Activated CD4-positive, alpha-beta T cell treated with anti-CD3 and anti-CD28 coated beads, Interleukin-2, amount 50 U/mL, for 48 hours (primary cell): ENCODE data around the gene ZC3H18.
"Not testable (repeated sequence)": the region's sequence is repeated elsewhere in the genome, so short reads cannot be mapped to it uniquely, and the experiment has no call there.

ENCODE experiments used
- DNase-seq, 2 experiments: peaks; one replicate each; pipeline ENCODE4 v3.0.0-alpha.2; 2020

ZC3H18 gene

DNA sequence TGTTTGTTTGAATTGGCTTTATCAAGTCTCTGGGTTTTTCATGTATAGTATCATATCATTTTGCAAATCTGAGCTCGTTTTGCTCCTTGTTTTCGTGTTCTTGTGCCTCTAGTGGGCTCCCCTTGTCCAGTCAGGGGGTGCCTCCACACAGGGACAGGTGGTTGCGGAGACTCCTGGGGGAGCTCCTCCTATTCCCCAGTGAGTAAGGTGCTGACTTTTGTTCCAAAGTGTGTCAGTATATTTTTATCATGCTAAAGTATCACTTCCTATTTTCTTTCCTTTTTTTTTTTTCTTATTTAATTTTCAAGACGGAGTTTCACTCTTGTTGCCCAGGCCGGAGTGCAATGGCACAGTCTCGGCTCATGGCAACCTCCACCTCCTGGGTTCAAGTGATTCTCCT, 37.9 kb downstream of the ZC3H18 start:
- DNase-seq, result no peak

- not testable (repeated sequence) for DNase-seq
Measured at GRCh38 chr16:88609426-88609825, 39.2 kb downstream of the ZC3H18 start.

DNA sequence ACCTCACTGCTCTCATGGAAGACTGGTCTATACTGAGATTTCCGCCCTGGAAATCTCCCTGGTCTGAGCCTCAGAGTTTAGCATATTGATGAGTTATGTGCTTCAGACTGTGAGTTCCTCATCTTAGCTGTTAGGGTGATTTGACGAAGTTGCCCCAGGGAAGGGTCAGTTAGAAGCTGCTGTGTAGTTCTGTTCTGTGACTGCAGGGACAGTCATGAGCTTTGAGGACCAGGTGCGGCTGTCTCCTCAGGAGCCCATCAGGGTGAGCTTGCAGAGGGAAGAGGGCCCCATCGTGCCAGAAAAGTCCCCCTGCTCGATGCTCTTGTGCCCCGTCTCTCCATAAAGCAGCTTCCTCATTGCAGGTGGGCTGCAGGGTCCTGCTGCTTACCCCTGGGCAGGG, 39.9 kb downstream of the ZC3H18 start:
- DNase-seq, result no peak

DNA sequence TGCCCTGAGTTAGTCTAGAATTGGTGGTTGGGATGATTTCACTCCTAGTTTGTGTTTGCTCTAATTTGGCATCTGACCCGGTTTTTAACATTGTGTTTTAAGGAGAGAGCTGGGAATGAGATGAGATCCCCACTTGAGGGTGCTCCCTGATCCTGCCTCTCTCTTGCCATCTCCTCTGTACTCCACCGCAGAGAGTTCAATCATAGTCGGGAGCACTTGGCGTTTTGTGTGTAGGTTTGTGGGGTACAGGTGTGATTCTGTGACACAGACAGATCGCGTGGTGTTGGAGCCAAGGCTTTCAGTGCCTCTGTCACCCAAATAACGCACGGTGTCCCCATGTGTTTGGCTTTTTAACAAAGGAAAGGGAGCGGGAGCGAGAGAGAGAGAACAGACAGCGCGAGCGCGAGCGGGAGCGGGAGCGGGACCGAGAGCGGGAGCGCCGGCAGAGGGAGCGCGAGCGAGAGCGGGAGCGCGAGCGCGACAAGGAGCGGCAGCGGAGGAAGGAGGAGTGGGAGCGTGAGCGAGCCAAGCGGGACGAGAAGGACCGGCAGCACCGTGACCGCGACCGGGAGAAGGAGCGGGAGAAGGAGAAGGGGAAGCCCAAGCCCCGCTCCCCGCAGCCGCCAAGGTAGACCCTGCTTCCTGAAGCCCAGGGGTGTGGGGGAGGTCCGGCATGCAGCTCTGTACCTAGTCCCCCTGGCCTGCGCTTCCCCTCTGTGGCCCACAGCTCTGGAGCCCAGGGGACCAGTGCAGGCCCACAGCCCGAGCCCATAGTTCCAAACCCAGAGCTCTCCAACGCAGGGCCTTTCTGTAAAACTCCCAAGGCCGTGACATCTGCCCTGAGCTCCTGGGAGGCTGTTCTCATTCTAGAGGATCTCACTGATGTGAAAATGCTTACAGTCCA, 41.0 kb downstream of the ZC3H18 start:
- no peak for DNase-seq

DNA sequence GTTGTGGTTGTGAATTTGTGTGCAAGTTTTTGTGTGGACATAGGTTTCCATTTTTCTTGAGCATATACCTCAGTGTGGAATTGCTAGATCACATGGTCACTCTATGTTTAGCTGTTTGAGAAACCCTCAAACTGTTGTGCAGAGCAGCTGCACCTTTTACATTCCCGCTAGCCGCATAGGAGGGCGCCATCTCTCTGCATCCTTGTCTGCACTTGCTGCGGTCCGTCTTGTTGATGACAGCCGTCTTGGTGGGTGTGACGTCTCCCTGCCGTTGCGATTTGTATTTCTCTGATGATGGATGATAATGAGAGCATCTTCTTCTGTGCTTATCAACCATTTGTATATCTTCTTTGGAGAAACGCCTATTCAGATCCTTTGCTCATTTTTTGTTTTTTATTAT, 43.1 kb downstream of the ZC3H18 start:
- no peak for DNase-seq

DNA sequence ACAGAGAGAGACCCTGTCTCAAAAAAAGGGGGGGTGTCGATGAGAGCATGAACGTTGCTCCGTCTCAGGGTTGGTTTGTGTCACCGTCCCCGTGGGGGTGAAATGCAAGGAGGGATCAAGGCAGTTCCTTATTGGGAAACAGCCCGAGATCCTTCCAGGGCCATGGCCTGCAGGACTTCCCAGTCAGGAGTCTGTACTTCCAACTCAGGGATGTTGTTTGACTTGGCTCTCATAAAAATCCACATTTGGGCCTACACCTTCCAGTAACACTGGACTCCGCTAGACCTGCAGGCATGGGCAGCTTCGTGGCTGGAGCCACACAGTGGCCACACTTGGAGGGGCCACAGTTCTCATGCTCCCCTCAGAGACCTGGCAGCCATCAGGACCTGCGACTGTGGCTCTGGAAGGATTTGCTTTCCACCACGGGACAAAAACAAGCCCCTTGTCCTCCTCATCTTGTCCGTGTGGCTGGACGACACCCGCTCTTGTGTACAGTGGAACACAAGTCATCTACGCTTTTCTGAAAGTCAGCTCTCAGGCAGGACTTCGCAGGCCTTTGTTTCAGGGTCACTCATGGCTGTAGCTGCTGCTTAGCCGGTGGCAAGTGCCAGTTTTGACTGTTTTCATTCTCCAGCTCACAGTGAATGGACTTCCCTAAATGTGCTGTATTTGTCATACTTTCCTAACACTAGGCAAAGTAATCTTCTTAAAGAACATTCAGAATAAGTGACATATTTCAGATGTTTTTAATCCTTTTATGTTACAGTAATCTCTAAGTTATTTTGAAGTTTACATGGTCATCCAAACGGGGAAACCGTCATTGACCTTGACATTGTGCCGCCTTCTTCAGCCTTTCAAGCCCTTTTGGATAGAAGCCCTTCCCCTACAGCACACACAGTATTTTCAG, 44.0 kb downstream of the ZC3H18 start:
- no peak for DNase-seq

- DNase-seq, result no peak
Measured at GRCh38 chr16:88614818-88615580, 44.8 kb downstream of the ZC3H18 start.

DNA sequence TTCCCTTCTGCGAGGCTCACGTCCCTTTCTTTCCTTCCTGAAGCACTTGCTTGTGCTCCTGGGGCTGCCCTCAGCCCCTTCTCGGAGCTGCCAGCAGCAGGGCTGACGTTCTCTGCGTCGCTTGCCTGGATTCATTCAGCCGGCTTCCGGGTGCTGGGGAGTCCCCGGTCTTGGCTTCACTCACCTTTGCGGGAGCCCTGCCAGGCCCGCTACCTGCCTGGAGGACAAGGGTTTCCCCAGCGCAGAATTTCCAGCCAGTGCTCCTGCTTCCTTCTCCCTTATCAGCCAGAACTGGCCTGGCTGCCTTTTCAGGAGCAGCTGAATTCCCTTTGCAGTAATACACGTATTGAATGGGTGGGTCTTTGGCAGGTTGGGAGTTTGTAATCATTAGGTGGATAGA, 46.1 kb downstream of the ZC3H18 start:
- no peak for DNase-seq

GRCh38 chr16:88616736-88617135, 46.5 kb downstream of the ZC3H18 start:
- DNase-seq, result no peak

- DNase-seq, result no peak
Measured at GRCh38 chr16:88617268-88618031, 47.2 kb downstream of the ZC3H18 start.

- DNase-seq, result no peak
Measured at GRCh38 chr16:88618182-88618955, 48.2 kb downstream of the ZC3H18 start.

- DNase-seq, result no peak
Measured at GRCh38 chr16:88618956-88619667, 48.9 kb downstream of the ZC3H18 start.

- DNase-seq, result peak; percentile 40 to 49
Measured at GRCh38 chr16:88619859-88620815, 49.9 kb downstream of the ZC3H18 start.

DNA sequence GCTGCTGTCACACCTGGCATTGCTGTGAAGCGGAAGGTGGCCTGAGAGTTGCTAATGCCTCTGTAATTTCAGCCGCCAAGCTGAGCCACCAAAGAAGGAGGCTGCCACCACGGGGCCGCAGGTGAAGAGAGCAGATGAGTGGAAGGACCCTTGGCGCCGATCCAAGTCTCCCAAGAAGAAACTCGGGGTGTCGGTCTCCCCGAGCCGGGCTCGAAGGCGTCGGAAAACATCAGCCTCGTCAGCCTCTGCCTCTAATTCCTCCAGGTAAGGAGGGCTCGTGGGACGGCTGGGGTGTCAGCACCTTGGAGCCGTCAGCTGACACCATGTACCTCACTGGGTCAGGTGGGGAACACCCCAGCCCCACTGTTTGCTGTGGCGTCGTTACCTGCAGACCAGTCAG, 51.9 kb downstream of the ZC3H18 start:
- DNase-seq, result no peak

GRCh38 chr16:88622866-88623265, 52.7 kb downstream of the ZC3H18 start:
- no peak for DNase-seq

- no peak for DNase-seq
Measured at GRCh38 chr16:88623858-88624257, 53.7 kb downstream of the ZC3H18 start.

DNA sequence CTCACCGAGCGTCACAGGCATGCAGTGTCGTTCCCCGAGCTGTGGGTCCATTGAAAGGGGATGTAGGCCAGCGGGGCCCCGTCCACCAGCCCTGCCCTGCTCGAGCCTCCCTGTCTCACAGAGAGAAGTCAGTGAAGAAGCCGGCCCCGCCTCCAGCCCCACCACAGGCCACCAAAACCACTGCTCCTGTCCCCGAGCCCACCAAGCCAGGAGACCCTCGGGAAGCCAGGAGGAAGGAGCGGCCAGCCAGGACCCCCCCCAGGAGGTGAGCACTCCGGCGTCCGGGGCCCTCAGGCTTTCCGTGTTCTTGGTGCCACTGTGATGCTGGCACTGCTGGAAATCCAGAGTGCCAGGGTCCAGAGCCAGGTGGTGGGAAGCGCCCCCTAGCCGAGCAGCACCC, 54.3 kb downstream of the ZC3H18 start:
- DNase-seq, result no peak

DNA sequence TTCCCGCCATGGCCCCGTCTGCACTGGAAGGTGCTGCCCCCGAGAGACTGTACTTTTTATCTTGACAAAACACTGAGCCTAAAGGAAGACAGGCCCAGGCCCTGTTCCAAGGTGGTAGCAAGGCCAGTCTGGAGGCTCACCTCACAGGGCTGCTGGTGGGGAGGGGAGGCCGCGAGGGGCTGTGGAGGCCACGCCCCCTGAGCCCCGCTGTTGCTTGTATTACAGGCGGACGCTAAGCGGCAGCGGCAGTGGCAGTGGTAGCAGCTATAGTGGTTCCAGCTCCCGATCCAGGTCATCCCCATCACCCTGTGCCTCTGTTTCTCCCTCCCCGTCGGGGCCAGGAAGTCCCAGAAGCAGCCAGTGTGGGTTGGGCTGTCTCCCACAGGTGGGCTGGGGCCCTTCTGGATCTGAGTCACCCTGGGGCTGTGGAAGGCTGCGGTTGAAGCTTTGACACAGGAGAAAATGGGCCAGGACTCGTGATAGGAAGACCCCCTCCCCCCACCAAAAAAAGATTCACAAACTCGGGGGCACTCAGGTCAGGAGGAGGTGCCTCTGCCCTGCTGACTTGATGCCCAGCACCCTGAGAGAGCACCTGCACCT, 54.9 kb downstream of the ZC3H18 start:
- DNase-seq, result peak in 1 of 2 experiments; percentile 41

GRCh38 chr16:88626646-88627045, 56.4 kb downstream of the ZC3H18 start:
- no peak for DNase-seq
